GM10266 (cell line): Measurements from ENCODE around the gene SPOCK1.

Source experiments
- DNase-seq: peaks from one replicate; pipeline ENCODE4 v3.0.0; 2012; ENCODE audit errors: extremely low spot score
- TF ChIP-seq, protein P1 (sequence below): IDR thresholded peaks from 2 replicates; pipeline ENCODE4 v1.5.1; 2012; ENCODE audit warnings: mild to moderate bottlenecking, low read depth; ENCODE audit not compliant: control insufficient read depth, insufficient read depth; ENCODE audit errors: missing control alignments

SPOCK1 gene

DNA sequence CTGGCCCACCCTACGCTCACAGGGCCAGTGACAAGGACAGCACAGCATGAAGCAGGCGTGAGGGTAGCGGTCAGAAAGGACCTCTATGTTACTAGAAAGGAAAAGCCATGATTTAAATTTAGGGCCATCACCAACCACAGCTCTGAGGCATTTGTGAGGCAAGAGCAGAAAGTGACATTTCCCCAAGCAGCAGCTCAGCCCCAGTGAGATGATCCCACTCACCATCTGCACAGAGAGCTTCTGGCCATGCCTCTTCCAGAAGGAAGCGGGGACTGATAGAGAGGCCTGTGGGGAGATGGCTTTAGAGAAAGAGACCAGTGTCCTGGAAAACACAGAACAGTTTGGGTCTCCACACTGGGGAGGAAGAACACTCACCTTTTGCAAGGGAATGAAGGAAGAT lies 413.9 kb downstream of the SPOCK1 start:
- TF ChIP-seq, protein P1, sequence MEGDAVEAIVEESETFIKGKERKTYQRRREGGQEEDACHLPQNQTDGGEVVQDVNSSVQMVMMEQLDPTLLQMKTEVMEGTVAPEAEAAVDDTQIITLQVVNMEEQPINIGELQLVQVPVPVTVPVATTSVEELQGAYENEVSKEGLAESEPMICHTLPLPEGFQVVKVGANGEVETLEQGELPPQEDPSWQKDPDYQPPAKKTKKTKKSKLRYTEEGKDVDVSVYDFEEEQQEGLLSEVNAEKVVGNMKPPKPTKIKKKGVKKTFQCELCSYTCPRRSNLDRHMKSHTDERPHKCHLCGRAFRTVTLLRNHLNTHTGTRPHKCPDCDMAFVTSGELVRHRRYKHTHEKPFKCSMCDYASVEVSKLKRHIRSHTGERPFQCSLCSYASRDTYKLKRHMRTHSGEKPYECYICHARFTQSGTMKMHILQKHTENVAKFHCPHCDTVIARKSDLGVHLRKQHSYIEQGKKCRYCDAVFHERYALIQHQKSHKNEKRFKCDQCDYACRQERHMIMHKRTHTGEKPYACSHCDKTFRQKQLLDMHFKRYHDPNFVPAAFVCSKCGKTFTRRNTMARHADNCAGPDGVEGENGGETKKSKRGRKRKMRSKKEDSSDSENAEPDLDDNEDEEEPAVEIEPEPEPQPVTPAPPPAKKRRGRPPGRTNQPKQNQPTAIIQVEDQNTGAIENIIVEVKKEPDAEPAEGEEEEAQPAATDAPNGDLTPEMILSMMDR = no peak
- no peak for DNase-seq

DNA sequence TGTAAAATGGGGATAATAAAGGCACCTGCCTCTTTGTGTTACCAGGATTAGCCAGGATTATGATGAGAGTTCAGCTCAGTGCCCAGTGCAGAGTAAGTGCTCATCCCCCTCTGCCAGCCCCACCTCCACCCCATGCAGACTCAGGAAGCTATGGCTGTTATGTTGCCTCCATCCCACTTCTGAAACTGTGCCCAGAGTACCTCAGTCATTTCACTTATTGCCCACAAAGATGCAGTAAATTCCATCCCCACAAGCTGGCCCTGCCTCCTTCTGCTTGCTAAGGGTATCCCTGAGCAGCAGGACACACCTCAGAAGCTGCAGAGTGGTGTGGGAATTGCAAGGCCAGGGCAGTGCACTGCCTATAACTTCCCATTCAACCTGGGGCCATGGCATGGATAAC lies 415.1 kb downstream of the SPOCK1 start:
- TF ChIP-seq, protein P1 = no peak
- no peak for DNase-seq

DNA sequence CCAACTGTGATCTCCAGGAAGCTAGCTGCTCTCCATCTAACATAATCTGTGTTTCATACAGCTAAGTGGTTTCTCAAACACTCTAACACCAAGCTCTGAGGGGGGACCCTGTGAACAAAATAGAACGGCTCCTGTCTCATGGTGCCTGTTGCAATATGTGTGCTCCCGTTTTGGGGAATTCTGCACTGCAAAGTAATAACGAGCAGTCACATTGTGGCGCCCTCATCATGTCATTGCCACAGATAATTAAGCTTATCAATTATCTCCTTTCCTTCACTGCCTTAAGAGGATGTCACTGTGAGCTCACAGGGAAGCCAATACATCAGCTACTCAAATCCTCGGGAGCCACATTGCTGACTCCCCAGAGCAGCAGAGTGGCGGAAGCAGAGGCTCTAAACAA lies 416.2 kb downstream of the SPOCK1 start:
- DNase-seq = no peak
- TF ChIP-seq, protein P1 = no peak

DNA sequence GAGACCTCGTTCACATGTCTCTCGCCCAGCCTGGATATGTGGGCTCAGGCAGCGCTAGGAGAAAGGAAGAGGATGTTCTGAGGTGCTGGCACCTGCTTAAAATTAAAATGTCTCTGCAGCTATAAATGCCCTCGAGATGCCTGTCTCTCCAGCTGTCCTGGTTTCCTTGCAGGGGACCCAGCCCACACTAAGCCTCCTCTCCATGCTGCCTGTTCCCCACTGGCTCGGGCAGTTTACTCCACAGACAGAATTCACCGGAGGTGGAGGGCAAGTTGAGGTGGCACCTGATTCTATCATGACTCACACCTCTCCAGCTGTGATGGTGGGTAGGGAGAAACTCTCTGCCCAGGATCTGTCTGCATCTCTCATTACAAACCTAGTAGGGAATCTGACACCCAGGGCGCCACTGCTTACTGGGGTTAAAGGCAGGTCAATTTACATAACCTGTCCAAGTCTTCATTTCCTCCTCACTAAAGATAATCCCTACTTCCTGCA lies 420.9 kb downstream of the SPOCK1 start:
- TF ChIP-seq, protein P1 = no peak
- no peak for DNase-seq

DNA sequence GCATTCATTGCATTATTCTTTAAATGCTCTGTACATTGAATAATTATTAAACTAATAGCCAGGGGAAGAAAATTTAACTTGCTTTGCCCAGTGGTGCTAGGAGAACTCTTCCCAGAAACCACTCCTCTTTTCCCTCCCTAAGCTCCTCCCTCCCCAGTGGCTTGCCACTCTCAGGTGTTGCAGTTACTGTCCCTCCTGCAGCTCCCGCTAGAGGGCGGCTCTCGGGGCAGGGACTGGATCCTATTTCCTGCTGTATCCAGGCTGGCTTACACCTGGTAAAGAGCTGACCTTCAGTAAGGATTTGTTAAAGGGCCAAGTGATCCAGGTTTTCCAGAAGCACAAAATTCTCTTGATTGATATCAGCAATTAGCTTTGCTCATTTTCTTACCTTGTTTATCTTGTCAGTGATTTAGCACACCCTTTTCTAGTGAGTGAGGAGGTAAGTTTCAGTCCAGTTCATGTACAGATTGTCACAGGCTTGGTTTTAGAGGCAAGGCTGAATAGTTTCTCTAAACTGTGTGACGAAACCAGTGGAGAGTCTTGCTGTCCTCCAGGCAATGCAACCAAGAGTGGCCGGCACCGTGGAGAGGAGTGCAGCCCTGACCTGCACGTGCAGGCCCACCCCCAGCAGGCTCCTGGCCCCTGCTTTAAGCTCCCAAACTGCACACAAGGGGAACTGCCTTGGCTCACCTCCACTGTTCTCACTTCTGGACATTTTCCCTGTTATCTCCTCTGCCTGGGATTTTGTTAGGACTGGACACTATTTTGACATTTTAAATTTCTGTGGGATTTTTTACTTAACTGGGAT lies 423.8 kb downstream of the SPOCK1 start:
- TF ChIP-seq, protein P1 = peak; percentile 46
- DNase-seq = peak; percentile 44

DNA sequence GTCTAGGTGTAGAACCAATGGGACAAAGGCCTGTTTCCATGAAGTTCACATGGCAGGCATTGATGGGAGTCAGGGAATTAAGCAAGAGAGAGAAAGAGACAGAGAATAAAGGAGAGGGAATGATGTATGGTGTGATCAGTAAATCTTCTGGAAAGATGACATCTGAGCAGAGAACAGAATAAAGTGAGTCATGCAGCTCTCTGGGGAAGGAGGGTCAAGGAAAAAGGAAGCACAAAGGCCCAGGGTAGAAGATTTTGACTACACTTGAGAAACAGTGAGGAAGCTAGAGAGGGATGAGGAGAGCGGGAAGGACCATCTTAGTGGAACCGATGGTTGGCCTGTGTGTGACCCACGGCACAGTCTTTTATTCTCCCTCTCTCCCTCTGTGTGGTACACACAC lies 425.9 kb downstream of the SPOCK1 start:
- TF ChIP-seq, protein P1 = no peak
- no peak for DNase-seq
